ENCODE measurements around the gene UVRAG.

The UVRAG gene

DNA sequence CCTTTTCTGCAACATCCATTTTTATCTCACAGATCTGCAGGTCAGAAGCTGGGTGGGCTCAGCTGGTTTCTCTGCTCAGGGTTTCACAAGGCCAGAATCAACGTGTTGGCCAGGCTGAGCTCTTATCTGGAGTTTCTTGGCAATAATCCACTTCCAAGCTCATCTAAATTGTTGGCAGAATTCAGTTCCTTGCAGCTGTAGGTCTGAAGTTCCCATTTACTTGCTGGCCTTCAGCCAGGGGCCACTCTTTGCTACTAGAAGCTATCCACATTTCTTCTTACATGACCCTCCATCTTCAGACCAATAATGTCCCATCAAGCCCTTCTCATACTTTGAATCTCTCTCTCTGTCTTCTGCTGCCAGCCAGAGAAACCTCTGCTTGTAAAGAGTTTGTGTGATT lies 287.8 kb downstream of the UVRAG start:
- Histone ChIP-seq H3K79me2 (ENCODE audit: low read length) (peaks cover 12% of the 10 kb centered on the region), H3K36me3 (replicated peaks; ENCODE audit: low read depth, low read length) (peaks cover 22% of the 10 kb centered on the region), H3K4me3 (ENCODE audit: low read length) (no peak overlapping the region), H2AFZ (ENCODE audit: low read depth, low read length) (no peak overlapping the region), H3K9ac (ENCODE audit: low read length) (no peak overlapping the region), H3K9me3 (ENCODE audit: insufficient read depth, low read length) (no peaks in the 10 kb centered on the region), H3K4me1 (ENCODE audit: low read length) (peaks cover 13% of the 10 kb centered on the region), H3K27ac (ENCODE audit: low read length) (no peak overlapping the region), H4K20me1 (ENCODE audit: insufficient read depth, low read length) (peaks cover 26% of the 10 kb centered on the region), H3K4me2 (ENCODE audit: low read length) (no peak overlapping the region), H3K27me3 (ENCODE audit: low read depth, low read length) (no peaks in the 10 kb centered on the region)
- TF ChIP-seq, protein P1, sequence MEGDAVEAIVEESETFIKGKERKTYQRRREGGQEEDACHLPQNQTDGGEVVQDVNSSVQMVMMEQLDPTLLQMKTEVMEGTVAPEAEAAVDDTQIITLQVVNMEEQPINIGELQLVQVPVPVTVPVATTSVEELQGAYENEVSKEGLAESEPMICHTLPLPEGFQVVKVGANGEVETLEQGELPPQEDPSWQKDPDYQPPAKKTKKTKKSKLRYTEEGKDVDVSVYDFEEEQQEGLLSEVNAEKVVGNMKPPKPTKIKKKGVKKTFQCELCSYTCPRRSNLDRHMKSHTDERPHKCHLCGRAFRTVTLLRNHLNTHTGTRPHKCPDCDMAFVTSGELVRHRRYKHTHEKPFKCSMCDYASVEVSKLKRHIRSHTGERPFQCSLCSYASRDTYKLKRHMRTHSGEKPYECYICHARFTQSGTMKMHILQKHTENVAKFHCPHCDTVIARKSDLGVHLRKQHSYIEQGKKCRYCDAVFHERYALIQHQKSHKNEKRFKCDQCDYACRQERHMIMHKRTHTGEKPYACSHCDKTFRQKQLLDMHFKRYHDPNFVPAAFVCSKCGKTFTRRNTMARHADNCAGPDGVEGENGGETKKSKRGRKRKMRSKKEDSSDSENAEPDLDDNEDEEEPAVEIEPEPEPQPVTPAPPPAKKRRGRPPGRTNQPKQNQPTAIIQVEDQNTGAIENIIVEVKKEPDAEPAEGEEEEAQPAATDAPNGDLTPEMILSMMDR (IDR thresholded peaks at IDR 0.05; ENCODE audit: low read depth, low read length) = no peak
- no peak for TF ChIP-seq EZH2phosphoT487 (IDR thresholded peaks at IDR 0.05; ENCODE audit: low read depth)

DNA sequence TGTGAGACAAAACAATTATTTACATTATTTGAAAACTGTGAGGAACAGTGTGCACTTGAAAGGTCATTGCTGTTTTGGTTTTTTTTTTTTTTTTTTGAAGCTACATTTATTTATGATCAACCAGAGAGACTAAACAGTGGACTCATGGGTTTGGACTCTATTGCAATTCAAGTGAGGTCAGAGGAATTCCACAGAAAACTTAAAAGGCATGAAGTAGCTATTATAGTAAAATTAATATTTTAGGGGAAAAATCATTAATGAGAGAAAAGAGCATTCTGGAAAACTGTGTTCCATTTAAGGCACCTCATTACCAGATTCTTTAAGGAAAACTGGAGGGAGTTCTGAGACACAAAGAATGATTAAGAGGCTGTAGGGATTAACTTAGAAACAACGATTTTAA lies 288.4 kb downstream of the UVRAG start:
- Histone ChIP-seq H4K20me1 (ENCODE audit: insufficient read depth, low read length) (peaks cover 28% of the 10 kb centered on the region), H3K36me3 (replicated peaks; ENCODE audit: low read depth, low read length) (peaks cover 23% of the 10 kb centered on the region), H3K4me3 (ENCODE audit: low read length) (no peak overlapping the region), H2AFZ (ENCODE audit: low read depth, low read length) (no peak overlapping the region), H3K79me2 (ENCODE audit: low read length) (peaks cover 12% of the 10 kb centered on the region), H3K27ac (ENCODE audit: low read length) (no peak overlapping the region), H3K4me2 (ENCODE audit: low read length) (no peak overlapping the region), H3K9ac (ENCODE audit: low read length) (no peak overlapping the region), H3K27me3 (ENCODE audit: low read depth, low read length) (no peaks in the 10 kb centered on the region), H3K9me3 (ENCODE audit: insufficient read depth, low read length) (no peaks in the 10 kb centered on the region), H3K4me1 (ENCODE audit: low read length) (peaks cover 15% of the 10 kb centered on the region)
- TF ChIP-seq EZH2phosphoT487 (IDR thresholded peaks at IDR 0.05; ENCODE audit: low read depth) = no peak
- TF ChIP-seq, protein P1 (IDR thresholded peaks at IDR 0.05; ENCODE audit: low read depth, low read length) = no peak

DNA sequence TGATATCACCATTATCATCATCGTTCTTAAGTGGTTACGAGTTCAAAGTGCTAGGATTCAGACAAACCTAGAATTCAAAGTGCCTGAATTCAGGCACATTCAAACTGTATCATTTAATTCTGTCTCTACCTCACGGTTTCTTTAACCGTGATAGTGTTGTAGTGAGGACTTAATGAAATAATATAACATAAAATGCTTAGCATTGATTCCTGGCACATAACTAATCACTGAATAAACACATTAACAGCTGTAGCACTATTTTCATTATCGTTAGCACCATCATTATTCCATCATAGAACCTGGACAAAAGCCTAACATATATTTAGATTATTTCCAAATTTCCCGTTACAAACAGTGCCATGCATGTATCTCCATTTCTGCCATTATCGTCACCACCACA lies 289.3 kb downstream of the UVRAG start:
- no peak overlapping the region for H2AFZ ChIP-seq (ENCODE audit: low read depth, low read length)
- TF ChIP-seq EZH2phosphoT487 (IDR thresholded peaks at IDR 0.05; ENCODE audit: low read depth) = no peak
- TF ChIP-seq, protein P1 (IDR thresholded peaks at IDR 0.05; ENCODE audit: low read depth, low read length) = no peak
- no peak overlapping the region for H3K4me2 ChIP-seq (ENCODE audit: low read length)
- peaks cover 15% of the 10 kb centered on the region for H3K4me1 ChIP-seq (ENCODE audit: low read length)
- no peaks in the 10 kb centered on the region for H3K9me3 ChIP-seq (ENCODE audit: insufficient read depth, low read length)
- no peak overlapping the region for H3K27ac ChIP-seq (ENCODE audit: low read length)
- H3K4me3 ChIP-seq (ENCODE audit: low read length) = no peak overlapping the region
- H3K79me2 ChIP-seq (ENCODE audit: low read length) = peaks cover 12% of the 10 kb centered on the region
- peaks cover 28% of the 10 kb centered on the region for H4K20me1 ChIP-seq (ENCODE audit: insufficient read depth, low read length)
- no peak overlapping the region for H3K9ac ChIP-seq (ENCODE audit: low read length)
- H3K27me3 ChIP-seq (ENCODE audit: low read depth, low read length) = no peaks in the 10 kb centered on the region
- H3K36me3 ChIP-seq (replicated peaks; ENCODE audit: low read depth, low read length) = peaks cover 17% of the 10 kb centered on the region

DNA sequence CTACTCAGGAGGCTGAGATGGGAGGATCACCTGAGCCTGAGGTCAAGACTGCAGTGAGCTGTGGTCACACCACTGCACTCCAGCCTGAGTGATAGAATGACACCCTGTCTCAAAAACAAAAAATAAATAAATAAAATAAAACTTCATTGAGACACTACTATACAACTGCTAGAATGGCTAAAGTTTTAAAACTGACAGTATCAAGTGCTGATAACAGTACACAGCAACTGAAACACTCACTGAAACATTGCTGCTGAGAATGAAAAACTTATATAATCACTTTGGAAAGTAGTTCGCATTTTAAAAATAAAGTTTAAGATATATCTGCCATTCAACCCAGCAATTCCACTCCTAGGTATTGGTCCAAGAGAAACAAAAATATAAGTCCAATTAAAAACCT lies 290.6 kb downstream of the UVRAG start:
- Histone ChIP-seq H3K4me3 (ENCODE audit: low read length) (no peak overlapping the region), H3K27ac (ENCODE audit: low read length) (no peak overlapping the region), H3K36me3 (replicated peaks; ENCODE audit: low read depth, low read length) (peaks cover 11% of the 10 kb centered on the region), H3K79me2 (ENCODE audit: low read length) (peaks cover 12% of the 10 kb centered on the region), H3K27me3 (ENCODE audit: low read depth, low read length) (no peaks in the 10 kb centered on the region), H3K9me3 (ENCODE audit: insufficient read depth, low read length) (no peaks in the 10 kb centered on the region), H2AFZ (ENCODE audit: low read depth, low read length) (no peak overlapping the region), H4K20me1 (ENCODE audit: insufficient read depth, low read length) (peaks cover 22% of the 10 kb centered on the region), H3K9ac (ENCODE audit: low read length) (no peak overlapping the region), H3K4me2 (ENCODE audit: low read length) (no peak overlapping the region), H3K4me1 (ENCODE audit: low read length) (peaks cover 15% of the 10 kb centered on the region)
- TF ChIP-seq EZH2phosphoT487 (IDR thresholded peaks at IDR 0.05; ENCODE audit: low read depth) = no peak
- TF ChIP-seq, protein P1 (IDR thresholded peaks at IDR 0.05; ENCODE audit: low read depth, low read length) = no peak

All from OCI-LY3 (cell line).